HG03558 (cell line): ENCODE results near the gene PKD2L2.

Experiments
- ATAC-seq: cut with Tn5 transposase; IDR thresholded peaks from one replicate; pipeline ENCODE4 v1.9.1; 2021; ENCODE audit warnings: moderate number of reproducible peaks; ENCODE audit not compliant: unreplicated experiment; ENCODE audit errors: extremely low read depth

Gene PKD2L2

DNA sequence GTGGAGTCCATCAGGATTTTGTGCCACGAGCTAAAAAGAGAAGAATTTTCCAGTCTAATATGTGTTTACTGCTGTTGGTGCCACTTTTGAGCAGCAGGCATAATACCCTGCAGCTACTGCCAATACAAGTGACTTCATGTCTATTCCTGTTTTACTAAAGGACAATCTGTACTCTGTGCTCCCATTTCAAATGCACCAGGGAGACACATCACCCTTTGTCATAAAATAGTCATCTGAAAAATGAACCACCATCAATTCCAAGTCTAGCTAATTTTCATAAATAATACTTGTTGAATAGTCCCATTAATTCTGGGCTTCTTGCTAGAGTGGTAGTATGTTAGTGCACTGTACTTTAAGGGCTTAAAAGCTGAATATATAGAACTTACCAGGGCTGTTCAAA is 8.9 kb upstream of the PKD2L2 start:
- ATAC-seq, result no peak

DNA sequence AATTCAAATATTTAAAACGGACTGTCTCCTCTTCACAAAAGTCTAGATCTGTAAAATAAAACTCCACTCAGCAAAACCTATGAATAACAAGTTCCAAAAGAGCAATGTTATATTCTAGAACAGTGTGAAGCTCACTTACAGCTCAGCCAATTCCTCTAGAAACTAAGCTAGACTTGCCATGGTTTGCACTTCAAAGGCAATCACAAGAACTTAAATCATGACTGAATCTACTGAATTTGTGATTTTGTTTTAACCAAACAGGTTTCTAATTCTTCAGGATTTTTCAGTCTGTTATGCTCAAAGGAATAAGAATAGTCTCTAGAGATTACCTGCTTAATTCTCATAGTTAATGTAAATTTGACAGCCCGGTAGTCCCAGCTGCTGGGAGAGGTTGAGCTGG is 1.4 kb upstream of the PKD2L2 start:
- no peak for ATAC-seq

DNA sequence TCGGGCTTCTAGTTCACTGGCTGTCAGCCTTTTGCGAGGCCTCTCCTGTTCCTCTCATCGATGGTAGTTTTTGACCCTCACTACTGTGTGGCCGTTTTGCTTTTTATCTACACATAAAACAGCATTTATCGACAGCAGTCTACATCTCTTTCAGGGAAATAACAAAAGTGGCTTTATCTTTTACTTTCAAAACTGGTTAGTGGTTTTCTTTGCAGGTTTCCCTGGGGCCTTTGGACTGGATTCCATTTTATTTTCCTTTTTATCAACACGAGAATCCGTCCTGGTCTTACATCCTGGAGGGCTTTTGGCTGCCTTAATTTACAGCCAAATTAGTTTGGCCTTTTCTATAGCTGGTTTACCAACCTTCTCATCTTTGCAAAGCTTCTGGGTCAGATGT is 793 bp upstream of the PKD2L2 start:
- ATAC-seq, result no peak

DNA sequence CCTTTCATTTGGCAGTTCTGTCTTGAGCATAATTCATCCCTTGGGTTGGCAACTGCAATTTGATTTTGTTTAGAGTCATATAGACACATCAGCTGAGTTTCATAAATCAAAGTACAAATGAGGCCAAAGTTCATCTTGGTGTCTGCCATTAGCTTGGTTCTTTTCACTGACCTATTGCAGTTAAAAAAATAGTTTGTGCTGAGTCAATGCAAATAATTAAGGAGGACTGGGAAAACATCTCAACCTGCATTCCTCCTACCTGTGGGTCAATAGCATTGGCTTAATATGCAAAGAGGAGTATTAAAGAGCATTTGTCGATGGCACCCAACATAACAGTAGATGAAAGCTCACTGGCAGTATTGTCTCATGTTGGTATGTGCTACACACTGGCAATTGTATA is 1.6 kb downstream of the PKD2L2 start:
- ATAC-seq, result no peak

DNA sequence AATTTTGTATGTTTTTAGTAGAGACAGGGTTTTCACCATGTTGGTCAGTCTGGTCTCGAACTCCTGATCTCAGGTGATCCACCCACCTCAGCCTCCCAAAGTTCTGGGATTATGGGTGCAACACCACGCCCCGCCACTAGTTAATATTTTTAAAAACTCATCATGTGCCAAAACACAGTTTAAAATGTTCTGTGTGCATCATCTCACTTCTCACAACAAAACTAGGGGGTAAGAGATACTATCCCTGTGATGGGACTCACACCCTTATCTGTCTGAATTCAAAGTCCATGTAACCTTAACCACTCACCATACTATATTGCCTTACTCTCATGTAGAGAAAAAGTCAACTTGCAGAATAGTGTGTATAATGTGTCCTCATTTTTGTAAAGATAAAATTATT is 2.6 kb downstream of the PKD2L2 start:
- no peak for ATAC-seq

DNA sequence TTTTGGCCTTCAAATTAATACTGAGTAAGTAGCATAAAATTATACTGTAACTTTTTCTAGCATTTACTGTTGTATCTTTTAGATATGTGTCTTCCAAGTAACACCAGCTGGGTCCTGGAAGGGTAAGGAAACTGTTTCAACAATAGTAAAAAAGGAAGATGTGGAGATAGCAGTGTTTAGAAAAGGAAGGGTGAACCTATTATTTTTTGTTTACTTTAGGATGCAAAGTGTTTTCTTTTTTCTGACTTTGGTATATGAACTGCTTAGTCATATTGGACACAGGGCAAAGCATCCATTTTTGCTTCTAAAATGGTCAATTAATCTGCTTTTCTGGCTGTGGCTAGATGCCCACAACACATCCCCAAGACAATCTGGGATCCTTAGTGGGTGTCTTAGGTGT is 5.3 kb downstream of the PKD2L2 start:
- ATAC-seq, result no peak

DNA sequence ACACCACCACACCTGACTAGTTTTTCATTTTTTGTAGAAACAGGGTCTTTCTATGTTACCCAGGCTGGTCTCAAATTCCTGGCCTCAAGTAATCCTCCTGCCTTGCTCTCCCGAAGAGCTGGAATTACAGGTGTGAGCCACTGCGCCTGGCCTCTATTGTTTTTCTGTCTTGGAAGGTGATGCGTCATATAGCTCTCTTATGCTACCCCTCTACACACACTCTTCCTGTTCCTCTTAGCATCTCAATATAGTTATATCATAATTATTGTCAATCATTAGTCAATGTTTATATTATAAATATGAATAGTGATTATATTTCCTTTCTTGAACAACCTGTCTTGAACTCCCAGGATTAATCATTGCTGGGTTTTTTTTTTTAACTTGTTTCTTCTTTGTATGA is 7.3 kb downstream of the PKD2L2 start:
- ATAC-seq, result no peak

DNA sequence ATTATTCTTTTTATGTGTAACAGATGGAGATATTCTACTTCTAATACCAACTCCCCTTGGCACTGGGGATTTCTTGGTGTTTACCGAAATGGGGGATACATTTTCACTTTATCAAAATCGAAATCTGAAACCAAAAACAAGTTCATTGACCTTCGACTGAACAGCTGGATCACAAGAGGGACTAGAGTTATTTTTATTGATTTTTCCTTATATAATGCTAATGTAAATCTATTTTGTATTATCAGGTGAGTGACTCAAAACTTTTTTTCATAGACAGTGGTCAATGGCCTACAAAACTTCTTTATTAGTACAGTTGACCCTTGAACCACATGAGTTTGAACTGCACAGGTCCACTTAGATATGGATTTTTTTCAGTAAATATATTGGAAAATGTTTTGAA is 10.2 kb downstream of the PKD2L2 start:
- ATAC-seq, result no peak

DNA sequence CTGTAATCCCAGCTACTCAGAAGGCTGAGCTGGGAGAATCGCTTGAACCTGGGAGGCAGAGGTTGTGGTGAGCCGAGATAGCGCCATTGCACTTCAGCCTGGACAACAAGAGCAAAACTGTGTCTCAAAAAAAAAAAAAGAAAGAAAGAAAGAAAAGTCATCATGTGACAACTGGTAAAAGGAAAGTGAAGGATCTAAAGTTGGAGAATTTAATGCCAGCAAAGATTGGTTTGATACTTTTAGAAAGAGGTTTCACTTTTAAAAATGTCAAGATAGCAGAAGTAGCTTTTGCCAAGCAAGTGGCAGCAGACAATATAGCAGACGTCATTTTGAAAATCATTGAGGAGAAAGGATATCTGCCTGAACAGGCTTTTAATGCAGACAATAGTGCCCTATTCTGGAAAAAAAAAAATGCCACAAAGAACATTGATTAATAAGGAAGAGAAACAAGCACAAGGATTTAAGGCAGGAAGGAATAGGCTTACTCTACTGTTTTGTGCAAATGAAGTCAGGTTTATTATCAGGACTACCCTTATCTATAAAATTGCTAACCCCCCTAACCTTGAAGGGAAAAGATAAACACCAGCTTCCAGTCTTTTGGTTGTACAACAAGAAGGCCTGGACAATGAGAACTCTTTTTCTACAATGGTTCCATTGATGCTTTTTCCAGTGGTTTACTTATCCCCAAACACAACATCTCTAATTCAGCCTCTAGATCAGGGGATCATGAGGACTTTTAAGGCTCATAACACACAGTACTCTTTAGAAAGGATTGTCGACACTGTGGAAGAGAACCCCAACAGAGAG is 12.0 kb downstream of the PKD2L2 start:
- no peak for ATAC-seq

DNA sequence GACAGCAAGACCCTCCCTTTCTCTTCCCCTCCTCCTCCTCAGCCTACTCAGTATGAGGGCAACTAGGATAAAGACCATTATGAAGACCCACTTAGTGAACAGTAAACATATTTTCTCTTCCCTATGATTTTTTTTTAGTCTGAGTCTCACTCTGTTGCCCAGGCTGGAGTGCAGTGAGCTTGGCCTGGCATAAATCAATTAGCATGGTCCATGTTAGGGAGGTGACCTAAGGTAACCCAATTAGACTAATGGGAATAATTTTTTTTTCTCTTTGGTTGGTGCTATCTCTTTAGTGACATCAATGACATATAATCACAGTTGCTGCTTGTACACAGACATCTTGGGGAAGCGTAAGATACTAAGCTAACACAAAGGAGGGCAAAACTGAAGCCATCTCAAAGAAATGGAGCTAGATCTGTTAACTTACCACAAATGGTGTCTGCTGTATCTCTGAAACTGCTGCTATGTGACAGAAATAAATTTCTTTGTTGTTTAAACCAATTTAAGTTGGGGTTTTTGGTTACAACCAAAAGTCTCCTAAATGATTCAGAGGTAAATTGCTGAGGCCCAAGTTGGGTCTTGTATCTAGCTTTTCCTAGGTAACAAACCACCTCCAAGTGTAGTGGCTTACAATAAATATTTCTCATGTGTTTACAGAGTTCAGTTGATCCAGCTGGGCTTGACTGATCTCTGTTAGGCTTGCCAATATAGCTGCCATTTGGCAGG is 13.3 kb downstream of the PKD2L2 start:
- ATAC-seq, result no peak

DNA sequence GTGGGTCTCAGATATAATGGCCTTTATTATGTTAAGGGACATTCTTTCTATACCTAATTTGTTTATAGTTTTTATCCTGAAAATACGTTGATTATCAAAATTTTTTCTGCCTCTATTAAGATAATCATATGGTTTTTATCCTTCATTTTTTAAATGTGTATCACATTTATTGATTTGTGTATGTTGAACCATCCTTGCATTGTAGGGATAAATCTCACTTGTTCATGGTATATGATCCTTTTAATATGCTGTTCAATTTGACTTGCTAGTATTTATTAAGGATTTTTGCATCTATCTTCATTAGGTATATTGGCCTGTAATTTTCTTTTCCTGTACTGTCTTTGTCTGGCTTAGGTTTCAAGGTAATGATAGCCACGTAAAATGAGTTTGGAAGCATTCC is 25.5 kb downstream of the PKD2L2 start:
- no peak for ATAC-seq

DNA sequence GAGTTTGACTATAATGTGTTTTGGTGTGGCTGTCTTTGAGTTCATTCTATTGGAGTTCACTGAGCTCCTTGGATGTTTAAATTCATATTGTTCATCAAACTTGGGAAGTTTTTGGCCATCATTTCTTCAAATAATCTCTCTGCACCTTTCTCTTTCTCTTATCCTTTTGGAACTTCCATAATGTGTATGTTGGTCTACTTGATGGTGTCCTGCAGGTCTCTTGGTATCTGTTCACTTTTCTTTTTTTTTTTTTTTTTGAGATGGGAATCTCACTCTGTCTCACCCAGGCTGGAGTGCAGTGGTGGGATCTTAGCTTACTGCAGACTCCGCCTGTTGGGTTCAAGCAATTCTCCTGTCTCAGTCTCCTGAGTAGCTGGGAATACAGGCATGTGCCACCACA is 27.7 kb downstream of the PKD2L2 start:
- no peak for ATAC-seq

DNA sequence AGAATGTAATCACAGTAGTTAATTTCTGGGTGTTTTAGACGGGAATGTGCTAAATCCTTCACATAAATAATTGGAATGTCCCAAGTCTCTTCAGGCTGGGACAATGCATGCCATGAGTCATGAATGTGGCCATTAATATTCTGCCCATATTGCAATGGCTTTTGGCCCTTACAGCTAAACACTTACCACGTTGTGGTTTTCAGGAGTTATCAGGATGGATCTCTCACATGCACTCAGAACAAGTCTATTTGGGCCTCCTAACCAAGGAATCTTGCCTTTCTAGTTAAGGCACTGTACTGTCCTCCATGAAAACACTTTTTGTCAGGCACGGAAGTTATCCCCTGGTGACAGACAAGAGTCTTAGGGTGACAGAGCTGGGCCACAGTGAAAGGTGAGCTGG is 32.7 kb downstream of the PKD2L2 start:
- ATAC-seq, result no peak

DNA sequence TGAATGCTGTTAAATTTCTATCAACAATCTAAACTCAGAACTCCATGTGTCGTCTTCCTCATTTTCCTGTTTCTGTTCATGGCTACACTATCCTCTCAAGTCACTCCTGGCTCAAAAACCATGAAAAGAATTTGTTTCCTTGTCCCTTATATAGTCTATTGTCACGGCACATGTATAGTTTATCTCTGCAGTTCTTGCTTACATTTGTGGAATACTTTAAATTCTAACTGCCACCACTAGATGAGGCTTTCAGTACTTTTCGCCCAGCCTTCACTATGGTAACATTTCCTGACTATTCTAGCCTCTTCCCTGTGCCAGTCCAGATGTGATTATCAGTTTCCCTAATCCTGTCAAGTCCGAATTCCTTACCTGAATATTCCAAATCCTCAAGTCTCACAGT is 34.6 kb downstream of the PKD2L2 start:
- ATAC-seq, result no peak

DNA sequence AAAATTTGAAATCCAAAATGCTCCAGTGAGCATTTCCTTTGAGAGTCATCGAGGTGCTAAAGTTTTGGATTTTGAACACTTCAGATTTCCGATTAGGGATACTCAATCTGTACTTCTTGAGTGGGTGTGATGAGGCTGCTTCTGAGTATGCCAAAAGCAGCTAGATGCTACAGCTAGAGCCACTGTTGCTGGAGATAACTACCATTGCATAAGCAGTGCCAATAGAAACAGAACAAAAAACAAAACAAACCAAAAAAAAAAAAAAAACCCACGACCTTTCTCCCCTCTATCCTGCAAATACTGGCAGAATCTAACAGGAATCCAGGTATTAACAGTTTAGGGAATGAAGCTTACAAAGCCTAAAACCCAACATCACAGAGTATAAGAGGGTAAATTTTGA is 43.5 kb downstream of the PKD2L2 start:
- no peak for ATAC-seq

DNA sequence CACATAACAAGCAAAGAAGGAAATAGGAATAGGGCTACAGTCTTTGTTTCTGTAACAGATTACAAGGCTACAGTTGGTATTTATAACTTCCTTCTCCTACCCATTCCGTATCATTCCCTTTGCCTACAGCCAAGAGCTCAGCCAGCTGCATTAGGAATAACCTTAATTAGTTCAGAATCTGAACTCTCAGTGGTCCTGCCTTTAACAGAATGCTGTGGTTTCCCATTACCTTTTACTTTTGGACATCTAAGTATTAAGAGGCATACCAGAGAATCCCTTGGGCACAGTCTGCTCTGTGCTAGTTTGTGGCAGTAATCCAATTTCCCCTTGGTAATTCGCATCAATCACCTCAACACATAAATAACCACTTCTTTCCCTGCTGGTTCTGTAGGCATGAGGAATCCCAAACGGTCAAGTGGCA is 44.2 kb downstream of the PKD2L2 start:
- no peak for ATAC-seq

DNA sequence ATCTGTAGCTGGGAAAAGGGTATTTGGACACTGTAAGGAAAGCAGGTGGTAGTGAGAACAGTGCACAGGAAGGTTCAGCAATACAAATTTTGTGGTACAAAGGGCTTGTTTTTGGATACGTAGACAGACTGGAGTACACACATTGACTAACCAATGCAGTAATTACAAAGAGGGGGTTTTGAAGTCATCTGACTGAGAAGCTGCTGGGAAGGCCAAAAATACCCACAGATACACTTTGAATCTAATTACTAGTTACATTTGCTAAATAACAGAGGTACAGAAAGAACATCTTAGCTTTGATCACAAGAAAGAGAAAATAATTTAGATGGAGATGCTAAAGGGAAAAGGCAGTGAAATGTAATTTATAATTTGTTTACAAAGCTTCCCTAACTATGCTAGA is 45.9 kb downstream of the PKD2L2 start:
- no peak for ATAC-seq

DNA sequence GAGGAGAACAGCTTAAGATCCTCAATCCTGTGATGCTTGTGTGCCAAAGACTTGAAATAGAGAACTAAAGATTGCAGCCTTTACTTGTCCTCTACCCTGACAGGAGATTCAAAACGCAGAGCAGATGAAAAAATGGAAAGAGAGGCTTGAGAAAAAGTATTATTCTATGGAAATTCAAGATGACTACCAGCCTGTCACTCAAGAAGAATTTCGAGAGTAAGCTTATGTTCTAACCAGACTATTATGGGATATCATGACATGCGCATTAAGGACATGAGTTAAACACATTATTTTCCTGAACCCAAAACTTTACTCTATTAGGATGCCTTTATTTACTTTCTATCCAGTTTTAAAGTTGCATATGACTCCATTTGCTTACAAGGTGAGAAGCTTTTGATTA is 46.4 kb downstream of the PKD2L2 start:
- no peak for ATAC-seq

DNA sequence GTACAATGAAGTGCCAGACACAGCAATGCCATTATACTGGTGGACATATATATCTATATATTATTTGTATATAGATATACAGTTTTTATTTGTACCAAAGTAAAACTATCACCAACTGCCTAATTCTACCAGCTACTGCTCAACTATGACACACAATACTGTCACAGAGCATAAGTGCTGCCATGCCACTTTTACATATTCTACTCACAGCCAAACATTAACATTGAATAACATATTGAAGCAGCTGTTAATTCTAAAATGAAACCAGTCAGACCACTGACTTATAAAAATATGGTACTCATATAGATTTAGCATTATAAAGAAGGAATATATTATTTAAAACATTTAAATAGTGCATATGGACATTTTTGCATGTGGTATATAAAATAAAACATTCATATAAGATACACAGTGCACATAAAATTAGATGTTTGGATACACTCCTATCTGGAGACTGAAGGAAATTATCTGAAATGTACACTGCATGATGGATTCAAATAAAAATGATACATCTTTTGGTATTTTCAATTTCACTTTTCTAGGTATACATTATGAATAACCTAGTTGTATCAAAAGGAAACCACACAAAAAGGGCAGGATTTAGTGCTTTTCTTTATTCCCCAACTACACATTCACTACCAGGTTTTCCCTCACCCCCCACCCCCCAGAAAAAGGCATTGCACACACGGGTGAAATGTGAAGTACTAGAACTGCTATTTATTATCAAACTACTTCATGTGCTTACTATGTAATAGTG is 48.9 kb downstream of the PKD2L2 start:
- no peak for ATAC-seq

DNA sequence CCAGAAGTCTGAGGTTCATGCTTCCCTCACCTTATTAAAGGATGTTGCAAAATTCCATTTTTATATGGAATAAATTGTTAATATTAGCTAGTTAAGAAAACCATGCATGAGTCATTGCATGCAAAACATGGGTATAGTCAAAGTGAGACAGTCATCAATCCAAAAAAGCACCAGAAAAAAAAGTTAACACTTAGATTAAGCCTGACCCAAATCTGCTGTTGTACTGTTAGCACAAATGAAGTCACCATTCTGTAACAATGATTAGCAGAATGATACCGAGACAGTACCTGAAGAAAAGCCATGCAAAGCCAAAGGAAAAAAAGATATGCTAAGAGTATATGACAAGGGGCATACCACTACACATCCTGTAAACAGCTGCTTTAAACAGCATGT is 49.5 kb downstream of the PKD2L2 start:
- ATAC-seq, result no peak

DNA sequence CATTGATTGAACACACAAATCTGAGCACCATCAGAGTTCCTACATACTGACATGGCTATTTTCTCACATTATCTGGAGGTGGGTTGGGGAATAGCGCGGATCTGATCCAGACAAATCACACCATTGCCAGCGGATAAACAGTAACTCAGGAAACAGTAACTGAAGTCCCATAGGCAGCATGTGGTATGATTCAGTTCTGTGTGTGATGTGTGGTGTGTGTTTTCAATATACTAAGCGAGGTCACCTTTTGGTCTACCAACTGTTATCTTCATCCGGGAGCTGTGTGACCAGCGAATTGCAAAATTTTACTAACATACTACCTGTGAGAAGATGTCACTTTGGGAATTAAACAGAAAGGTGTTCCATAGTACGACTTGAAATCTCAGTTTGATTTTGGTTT is 50.1 kb downstream of the PKD2L2 start:
- no peak for ATAC-seq
